Gastroesophageal sphincter (tissue), 4 donors: Measurements from ENCODE around the gene FAM13A. TPM values are rescaled to one million over a fixed set of nuclear protein-coding genes. Genes with fewer than 3 reads are reported as not detected.
A peak's percentile ranks its signal among the peaks of the same experiment; 100 is the strongest.

Source experiments
- ATAC-seq: fragments of 150-250 bp; one replicate; pipeline ENCODE4 v1.9.1; 2016; ENCODE audit warnings: mild to moderate bottlenecking, moderate library complexity
- H3K27ac ChIP-seq, 4 donors: fragments of 200-600 bp; sonication (generic) in 3 of 4; 1 replicate in 3 of 4; 2 replicates in 1 of 4; pipeline ENCODE4 v1.5.1; 2016 to 2019
- H3K27me3 ChIP-seq: fragments of 200-600 bp; sonication (generic); one replicate; pipeline ENCODE4 v1.5.1; 2019
- H3K36me3 ChIP-seq, 2 donors: fragments of 200-600 bp; sonication (generic); one replicate each; pipeline ENCODE4 v1.5.1; 2019; ENCODE audit warnings: control low read depth in 1 of 2
- H3K4me1 ChIP-seq, 3 donors: fragments of 200-600 bp; sonication (generic); 1 replicate in 2 of 3; 2 replicates in 1 of 3; pipeline ENCODE4 v1.5.1; 2016 to 2019; ENCODE audit warnings: control low read depth in 2 of 3
- H3K4me3 ChIP-seq, 2 donors: fragments of 200-600 bp; sonication (generic); one replicate each; pipeline ENCODE4 v1.5.1; 2019; ENCODE audit warnings: mild to moderate bottlenecking in 1 of 2, moderate library complexity in 1 of 2
- H3K9me3 ChIP-seq, 3 donors: fragments of 200-600 bp; sonication (generic); one replicate each; pipeline ENCODE4 v1.5.1; 2017 to 2019; ENCODE audit warnings: control low read depth in 2 of 3
- CTCF ChIP-seq, 4 experiments: fragments of 200-600 bp in 2 of 4; fragments of 450-650 bp in 2 of 4; sonication (generic) in 1 of 4; IDR thresholded peaks; one replicate each; pipeline ENCODE4 v1.5.1; 2017 to 2019; ENCODE audit warnings: antibody characterized with exemption in 4 of 4, mild to moderate bottlenecking in 2 of 4, moderate library complexity in 2 of 4
- EP300 ChIP-seq: sonication (generic); formaldehyde crosslinking; IDR thresholded peaks from one replicate; pipeline ENCODE4 v1.6.1; 2017; ENCODE audit warnings: antibody characterized with exemption, mild to moderate bottlenecking
- POLR2A ChIP-seq, 2 donors: fragments of 450-650 bp; IDR thresholded peaks; one replicate each; pipeline ENCODE4 v1.6.1; 2017; ENCODE audit warnings: antibody characterized with exemption in 2 of 2, mild to moderate bottlenecking in 2 of 2, moderate library complexity in 1 of 2
- POLR2AphosphoS5 ChIP-seq: sonication (generic); formaldehyde crosslinking; IDR thresholded peaks from one replicate; pipeline ENCODE4 v1.6.1; 2017; ENCODE audit warnings: antibody characterized with exemption
- WGBS, 2 donors: methylation state at CpG; one replicate each; pipeline ENCODE4 v1.1.5; 2018; ENCODE audit warnings: low coverage in 1 of 2; 5-methylcytosine and 5-hydroxymethylcytosine counted together
- total RNA-seq, 4 donors: library from RNA; depleted of rRNA; stranded (reverse); fragments of >200 nt; gene quantifications; one replicate each; pipeline ENCODE4 v1.1.0, GENCODE V29; 2016

The FAM13A gene
- total RNA-seq, 4 donors from 2014 or later: 22.8 to 46.9 (median 35.2) TPM

GRCh38 chr4:88794952-88795351 is 262.0 kb downstream of the FAM13A start:
- H3K36me3 ChIP-seq: peaks cover 0 to 6% of the 10 kb centered on the region in 2 donors
- H3K4me1 ChIP-seq: peaks cover 0 to 12% (median 0%) of the 10 kb centered on the region in 3 donors
- no peak overlapping the region for H3K4me3 ChIP-seq
- TF ChIP-seq EP300 (no peak), POLR2AphosphoS5 (no peak), CTCF (IDR thresholded peaks at IDR 0.05) (no peak), POLR2A (IDR thresholded peaks at IDR 0.05) (no peak)
- no peaks in the 10 kb centered on the region for H3K9me3 ChIP-seq
- no peaks in the 10 kb centered on the region for H3K27me3 ChIP-seq
- ATAC-seq: no peak
- H3K27ac ChIP-seq: no peak overlapping the region

GRCh38 chr4:88794087-88794690 is 262.8 kb downstream of the FAM13A start:
- Histone ChIP-seq H3K4me1 (peaks cover 0 to 12% (median 0%) of the 10 kb centered on the region in 3 donors), H3K4me3 (no peak overlapping the region), H3K27me3 (no peaks in the 10 kb centered on the region), H3K36me3 (peaks cover 0 to 9% of the 10 kb centered on the region in 2 donors), H3K27ac (no peak overlapping the region), H3K9me3 (no peaks in the 10 kb centered on the region)
- 96% methylated on average over 4 of the region's 4 CpGs for WGBS, 2 donors
- ATAC-seq: no peak
- TF ChIP-seq EP300 (no peak), POLR2AphosphoS5 (no peak), POLR2A (IDR thresholded peaks at IDR 0.05) (no peak), CTCF (IDR thresholded peaks at IDR 0.05) (no peak)

- peaks cover 0 to 12% of the 10 kb centered on the region in 2 donors for H3K36me3 ChIP-seq
- no peaks in the 10 kb centered on the region for H3K27me3 ChIP-seq
- no peak for ATAC-seq
- 100% methylated on average over 1 of the region's 1 CpG for WGBS, 2 donors
- no peaks in the 10 kb centered on the region for H3K9me3 ChIP-seq
- no peak overlapping the region for H3K27ac ChIP-seq
- H3K4me1 ChIP-seq: peaks cover 0 to 12% (median 0%) of the 10 kb centered on the region in 3 donors
- TF ChIP-seq POLR2AphosphoS5 (no peak), EP300 (no peak), POLR2A (IDR thresholded peaks at IDR 0.05) (no peak), CTCF (IDR thresholded peaks at IDR 0.05) (no peak)
- no peak overlapping the region for H3K4me3 ChIP-seq
These were observed 263.5 kb downstream of the FAM13A start for GRCh38 chr4:88793475-88793874.

- H3K36me3 ChIP-seq: peaks cover 0 to 16% of the 10 kb centered on the region in 2 donors
- TF ChIP-seq POLR2A (IDR thresholded peaks at IDR 0.05) (no peak), CTCF (IDR thresholded peaks at IDR 0.05) (no peak), EP300 (no peak), POLR2AphosphoS5 (no peak)
- ATAC-seq: no peak
- no peak overlapping the region for H3K4me3 ChIP-seq
- 90 to 100% methylated on average over 1 of the region's 1 CpG for WGBS, 2 donors
- no peaks in the 10 kb centered on the region for H3K9me3 ChIP-seq
- peaks cover 0 to 12% (median 0%) of the 10 kb centered on the region in 3 donors for H3K4me1 ChIP-seq
- H3K27me3 ChIP-seq: no peaks in the 10 kb centered on the region
- H3K27ac ChIP-seq: no peak overlapping the region
These were observed 264.2 kb downstream of the FAM13A start for GRCh38 chr4:88792821-88793220.

- H3K4me3 ChIP-seq: no peak overlapping the region
These were observed 264.7 kb downstream of the FAM13A start for GRCh38 chr4:88792268-88792781.

More at GRCh38 chr4:88792268-88792781, 264.7 kb downstream of the FAM13A start:
- peaks cover 0 to 21% of the 10 kb centered on the region in 2 donors for H3K36me3 ChIP-seq
- peaks cover 0 to 12% (median 0%) of the 10 kb centered on the region in 3 donors for H3K4me1 ChIP-seq
- peak; percentile 28 for ATAC-seq
- no peak overlapping the region for H3K27ac ChIP-seq
- no peaks in the 10 kb centered on the region for H3K27me3 ChIP-seq
- 25 to 50% methylated on average over 1 of the region's 1 CpG for WGBS, 2 donors
- H3K9me3 ChIP-seq: no peaks in the 10 kb centered on the region
- TF ChIP-seq EP300 (no peak), POLR2AphosphoS5 (no peak)
